NCI-H146 treated with DMSO at 0.1 percent for 48 hours (cell line): Measurements from ENCODE around the gene BASP1.
A peak's percentile ranks its signal among the peaks of the same experiment; 100 is the strongest.
"Not testable (repeated sequence)": the region's sequence is repeated elsewhere in the genome, so short reads cannot be mapped to it uniquely, and the experiment has no call there.

Experiments
- DNase-seq: peaks from one replicate; lab custom pipeline; 2025; ENCODE audit not compliant: unreplicated experiment; lab: John Stamatoyannopoulos, UW

Gene BASP1

DNA sequence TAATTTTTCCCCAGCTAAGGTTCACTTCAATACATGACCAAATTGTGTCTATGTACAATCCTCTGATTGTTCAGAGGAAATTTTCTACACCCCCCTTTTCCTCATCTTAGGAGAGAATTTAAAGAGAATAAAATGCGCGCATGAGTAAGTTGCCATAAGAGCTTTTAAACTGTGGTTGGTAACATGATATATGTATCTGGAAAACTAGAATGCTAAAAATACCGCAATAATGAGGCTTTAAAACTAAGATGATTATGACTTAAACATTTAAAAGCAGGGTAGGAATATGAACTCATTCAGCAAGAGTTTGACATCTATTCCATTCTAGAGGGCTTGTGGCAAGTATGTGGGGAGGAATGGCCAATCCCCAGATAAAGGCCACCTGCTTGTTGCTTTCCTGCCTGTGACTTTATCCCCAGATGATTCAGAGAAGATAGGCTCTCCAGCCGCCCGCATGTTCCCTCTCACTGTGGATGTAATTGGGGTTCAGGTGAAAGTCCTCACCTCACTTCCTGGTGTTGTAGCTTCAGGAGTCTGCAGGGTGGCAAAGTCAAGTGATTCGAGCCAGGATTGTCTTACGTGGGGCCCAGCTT is 26.5 kb upstream of the BASP1 start:
- DNase-seq = no peak

DNA sequence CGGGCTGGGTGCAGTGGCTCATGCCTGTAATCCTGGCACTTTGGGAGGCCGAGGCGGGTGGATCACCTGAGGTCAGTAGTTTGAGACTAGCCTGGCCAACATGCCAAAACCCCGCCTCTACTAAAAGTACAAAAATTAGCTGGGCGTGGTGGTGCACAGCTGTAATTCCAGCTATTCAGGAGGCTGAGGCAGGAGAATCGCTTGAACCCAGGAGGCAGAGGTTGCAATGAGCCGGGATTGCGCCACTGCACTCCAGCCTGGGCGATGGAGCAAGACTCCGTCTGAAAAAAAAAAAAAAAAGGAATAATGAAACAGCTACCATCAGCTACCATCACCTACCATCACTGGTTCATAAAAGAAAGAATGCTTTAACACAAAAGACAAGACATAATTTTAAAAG is 25.9 kb upstream of the BASP1 start:
- not testable (repeated sequence) for DNase-seq

GRCh38 chr5:17192191-17192590 is 25.2 kb upstream of the BASP1 start:
- DNase-seq = no peak

DNA sequence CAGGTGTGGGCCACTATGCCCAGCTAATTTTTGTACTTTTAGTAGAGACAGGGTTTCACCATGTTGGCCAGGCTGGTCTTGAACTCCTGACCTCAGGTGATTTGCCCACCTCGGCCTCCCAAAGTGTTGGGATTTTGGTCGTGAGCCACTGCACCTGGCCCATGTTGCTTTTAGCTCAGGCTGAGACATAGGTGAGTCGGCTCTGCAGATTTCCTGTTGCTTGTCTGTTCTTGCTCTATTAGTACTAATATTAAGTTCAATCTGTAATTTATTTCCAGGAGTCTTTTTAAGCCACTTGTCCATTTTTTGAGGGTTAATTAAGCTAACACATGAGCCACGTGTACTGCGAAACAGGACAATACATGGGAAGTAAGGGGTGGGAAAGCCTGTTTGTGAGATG is 21.4 kb upstream of the BASP1 start:
- DNase-seq = no peak

- no peak for DNase-seq
Measured at GRCh38 chr5:17196697-17197096, 20.7 kb upstream of the BASP1 start.

DNA sequence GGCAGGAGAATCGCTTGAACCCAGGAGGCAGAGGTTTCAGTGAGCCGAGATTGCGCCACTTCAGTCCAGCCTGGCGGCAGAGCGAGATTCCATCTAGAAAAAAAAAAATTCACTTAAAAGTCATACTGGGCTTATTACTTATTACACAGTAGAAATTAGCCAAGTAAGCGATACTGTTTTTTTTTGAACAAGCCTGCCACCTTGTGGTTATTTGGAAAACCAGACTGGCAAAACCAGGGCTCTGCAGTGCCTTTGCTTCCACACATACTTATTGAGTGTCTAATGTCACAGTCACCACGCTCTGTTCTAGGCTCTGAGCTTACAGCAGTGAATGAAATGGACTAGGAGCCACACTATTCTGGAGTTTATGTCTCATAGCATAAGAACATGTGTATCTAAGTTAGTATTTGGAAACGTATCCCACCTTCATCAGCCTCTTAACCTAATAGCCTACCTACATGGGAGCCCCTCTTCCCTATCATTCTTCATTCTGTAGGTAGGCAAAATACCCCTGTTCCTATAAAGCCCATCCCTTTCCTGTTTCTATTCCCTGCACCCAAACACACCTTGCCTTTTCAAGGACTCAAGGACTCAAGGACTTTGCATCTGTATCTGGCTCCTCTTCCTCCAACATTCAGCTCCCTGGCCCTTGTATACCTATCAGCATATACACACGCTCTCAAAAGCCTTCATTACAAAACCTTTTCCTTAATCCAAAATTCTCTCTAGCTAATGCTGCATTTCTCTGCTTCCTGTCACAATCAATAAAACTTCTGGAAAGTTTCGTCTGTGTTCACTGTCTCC is 13.9 kb upstream of the BASP1 start:
- DNase-seq = peak; percentile 57

- DNase-seq = no peak
Measured at GRCh38 chr5:17204133-17204489, 13.3 kb upstream of the BASP1 start.

DNA sequence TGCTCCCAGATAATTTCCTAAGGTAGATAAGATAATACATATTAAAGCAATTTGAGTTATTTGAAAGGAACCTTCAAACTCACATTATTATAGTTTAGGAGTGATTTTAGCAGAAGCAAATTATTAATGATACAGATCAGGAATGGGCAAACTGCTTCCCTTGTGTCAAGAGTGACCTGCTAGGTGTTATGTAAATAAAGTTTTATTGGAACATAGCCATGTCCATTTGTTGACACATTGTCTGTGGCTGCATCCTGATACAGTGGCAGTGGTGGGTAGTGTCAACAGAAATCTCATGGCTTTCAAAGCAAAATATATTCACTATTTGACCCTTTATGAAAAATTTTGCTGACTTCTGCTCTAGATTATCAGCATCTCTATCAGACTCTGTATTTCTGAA is 11.4 kb upstream of the BASP1 start:
- DNase-seq = no peak

- DNase-seq = no peak
Measured at GRCh38 chr5:17212191-17212590, 5.2 kb upstream of the BASP1 start.

GRCh38 chr5:17212996-17213395 is 4.4 kb upstream of the BASP1 start:
- no peak for DNase-seq

GRCh38 chr5:17213938-17214337 is 3.5 kb upstream of the BASP1 start:
- DNase-seq = no peak

DNA sequence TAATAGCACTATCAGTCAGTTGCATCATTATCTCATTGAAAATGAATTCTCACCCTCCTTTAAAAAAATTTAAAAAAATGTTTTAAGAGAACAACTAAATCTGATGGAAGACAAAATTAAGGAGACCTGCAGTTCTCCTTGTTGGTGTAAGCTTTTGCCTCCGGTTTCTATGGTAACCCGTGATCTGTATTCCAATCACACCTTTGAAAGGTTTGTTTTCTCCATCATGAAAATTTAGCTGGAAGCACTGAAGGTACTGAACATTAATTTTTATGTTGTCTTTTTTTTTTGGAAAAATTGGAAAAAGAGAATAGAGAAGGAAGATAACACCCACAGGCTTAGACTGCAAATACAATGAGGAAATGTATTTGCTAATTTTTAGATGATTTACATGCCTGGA is 2.5 kb upstream of the BASP1 start:
- no peak for DNase-seq

- no peak for DNase-seq
Measured at GRCh38 chr5:17215361-17215760, 2.1 kb upstream of the BASP1 start.

DNA sequence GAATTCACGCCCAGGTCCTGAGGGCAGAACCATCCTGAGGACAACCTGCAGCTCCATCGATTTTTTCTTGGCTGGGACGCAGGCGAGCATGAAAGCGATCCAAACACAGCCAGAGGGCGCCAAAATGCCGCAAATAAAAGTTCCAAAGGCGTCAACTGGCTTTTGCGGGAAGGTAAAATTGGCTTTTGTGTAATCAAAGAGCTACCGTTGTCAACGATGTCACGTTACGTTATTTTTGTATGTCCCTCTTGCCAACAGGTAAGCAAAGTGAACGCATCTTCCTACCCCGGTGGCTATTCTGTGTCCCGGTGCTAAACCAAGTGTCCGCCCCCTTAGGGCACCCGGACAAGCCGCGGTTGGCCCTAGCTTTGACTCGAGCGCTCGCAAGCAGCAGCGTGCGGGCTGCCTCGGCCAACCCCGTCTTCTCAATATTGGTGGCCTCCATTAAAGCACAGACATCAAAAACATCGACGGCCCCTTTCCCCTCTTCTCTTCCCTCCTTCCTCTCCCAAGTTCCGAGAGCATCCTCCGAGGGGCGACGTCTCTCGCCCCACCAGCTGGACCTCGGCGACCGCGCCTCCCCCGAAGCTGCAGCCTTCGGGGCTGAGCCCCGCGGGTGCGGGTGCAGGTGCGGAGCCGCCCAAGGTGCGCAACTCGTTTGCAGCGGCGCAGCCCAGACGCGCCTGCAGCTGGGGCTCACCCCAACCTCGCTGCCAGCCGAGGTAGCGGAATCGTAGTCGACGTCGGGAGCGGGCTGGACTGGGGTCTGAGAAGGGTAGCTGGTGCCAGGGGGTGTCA is 1.1 kb upstream of the BASP1 start:
- peak; percentile 80 for DNase-seq

- DNase-seq = no peak
Measured at GRCh38 chr5:17216974-17217492, 398 bp upstream of the BASP1 start.

- DNase-seq = peak; percentile 35
Measured at GRCh38 chr5:17218353-17219005, 1.0 kb downstream of the BASP1 start.

- peak; percentile 44 for DNase-seq
Measured at GRCh38 chr5:17219006-17219422, 1.6 kb downstream of the BASP1 start.

GRCh38 chr5:17219469-17219868 is 2.0 kb downstream of the BASP1 start:
- no peak for DNase-seq

DNA sequence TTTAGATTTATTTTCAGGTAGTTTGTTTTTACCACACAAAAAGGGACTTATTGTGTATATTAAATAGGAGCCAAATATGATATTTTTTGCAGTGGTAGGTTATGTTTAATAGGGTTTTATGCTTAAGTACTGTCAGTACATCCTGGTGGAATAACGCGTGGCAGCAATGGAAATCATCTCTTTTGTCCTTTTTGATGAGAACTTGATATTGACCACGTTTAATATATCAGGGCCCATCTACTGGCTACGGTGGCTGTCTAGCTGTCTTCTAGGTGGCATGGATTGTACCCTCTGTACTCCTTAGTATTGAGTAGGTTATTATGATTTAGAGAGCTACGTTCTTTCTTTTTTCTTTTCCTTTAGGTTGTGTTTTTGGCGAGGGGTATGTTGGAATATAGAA is 2.6 kb downstream of the BASP1 start:
- DNase-seq = no peak

DNA sequence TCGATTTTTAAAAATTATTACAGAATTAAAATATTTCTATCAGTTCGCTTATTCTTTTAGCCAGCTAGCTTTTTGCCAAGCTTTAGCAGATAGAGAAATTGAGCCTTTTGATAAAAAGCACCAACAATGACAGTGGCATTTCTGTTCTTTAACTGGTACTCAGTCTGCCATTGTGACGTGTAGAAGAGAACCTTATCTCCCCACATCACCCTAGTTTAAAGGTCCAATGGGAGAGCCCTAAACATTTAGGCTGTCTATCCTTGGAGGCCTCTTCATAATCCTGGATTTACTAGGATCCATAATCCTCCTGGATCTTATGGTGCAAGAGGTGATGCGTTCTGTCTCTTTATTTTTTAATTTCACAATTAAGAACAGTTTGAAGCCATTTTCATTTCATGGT is 3.0 kb downstream of the BASP1 start:
- no peak for DNase-seq
